SK-N-MC (cell line): Measurements from ENCODE around the gene CRIM1.

ENCODE experiments used
- DNase-seq: peaks from one replicate; pipeline ENCODE4 v3.0.0-alpha.2; 2011; ENCODE audit warnings: low read depth, low spot score
- H3K27ac ChIP-seq: fragments of 200-600 bp; sonication (generic); 2 replicates; pipeline ENCODE4 v1.5.1; 2016; ENCODE audit warnings: mixed run types
- H3K36me3 ChIP-seq: fragments of 200-600 bp; sonication (generic); 2 replicates; pipeline ENCODE4 v1.6.1; 2017; ENCODE audit warnings: antibody characterized with exemption, low read length, mixed read lengths; ENCODE audit not compliant: insufficient read depth
- H3K4me3 ChIP-seq: fragments of 200-600 bp; sonication (generic); 2 replicates; pipeline ENCODE4 v1.5.1; 2016
- H3K9ac ChIP-seq: fragments of 200-600 bp; sonication (generic); 2 replicates; pipeline ENCODE4 v1.8.0; 2017; ENCODE audit warnings: mixed run types, mixed read lengths; ENCODE audit not compliant: insufficient read length
- H3K9me3 ChIP-seq: fragments of 200-600 bp; sonication (generic); 2 replicates; pipeline ENCODE4 v1.6.1; 2017; ENCODE audit warnings: low read depth, mild to moderate bottlenecking, antibody characterized with exemption, low read length, moderate library complexity, mixed read lengths
- EZH2 ChIP-seq: fragments of 200-600 bp; sonication (generic); IDR thresholded peaks from one replicate; pipeline ENCODE4 v1.6.1; 2017; ENCODE audit warnings: antibody characterized with exemption
- FOXP2 ChIP-seq: optimal IDR thresholded peaks from 2 replicates; pipeline ENCODE3; 2011; ENCODE audit warnings: mild to moderate bottlenecking, moderate library complexity; ENCODE audit not compliant: insufficient read depth; ENCODE audit errors: extremely low read length, control extremely low read depth
- POLR2AphosphoS5 ChIP-seq: IDR thresholded peaks from 2 replicates; pipeline ENCODE4 v1.6.1; 2012; ENCODE audit warnings: mild to moderate bottlenecking, low read depth, low read length, borderline replicate concordance

The CRIM1 gene

DNA sequence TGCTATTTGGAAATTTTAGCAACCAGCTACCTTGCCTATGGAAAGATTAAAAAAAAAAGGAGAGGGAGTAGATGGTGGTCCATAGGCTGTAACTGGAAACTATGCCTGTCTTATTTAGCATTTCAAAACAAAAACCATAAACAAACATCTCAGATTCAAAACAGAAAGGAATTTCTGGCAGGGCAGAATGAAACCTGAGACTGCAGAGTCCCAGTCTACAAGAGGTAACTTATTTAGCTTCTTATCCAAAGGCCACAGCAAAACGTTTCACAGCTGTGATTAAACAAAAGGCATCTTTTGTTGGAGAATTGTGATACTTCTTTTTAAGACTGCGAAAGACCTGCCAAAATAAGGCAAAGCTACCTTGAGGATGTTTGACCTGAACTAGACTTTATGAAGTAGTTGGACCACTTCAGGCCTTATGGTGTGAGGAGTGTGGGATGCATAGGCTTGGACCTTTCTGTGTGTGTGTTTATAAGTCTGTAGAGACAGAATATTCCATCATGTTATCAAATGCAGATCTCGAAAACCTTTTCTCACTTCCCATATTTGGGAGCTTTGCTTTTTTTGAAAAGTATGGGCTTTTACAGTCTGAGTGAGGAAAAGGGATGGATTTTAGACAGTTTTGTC is 11.0 kb downstream of the CRIM1 start:
- Histone ChIP-seq H3K36me3 (no peaks in the 10 kb centered on the region), H3K9me3 (no peaks in the 10 kb centered on the region), H3K4me3 (no peak overlapping the region), H3K27ac (no peak overlapping the region), H3K9ac (no peak overlapping the region)
- no peak for TF ChIP-seq EZH2
- TF ChIP-seq POLR2AphosphoS5, result no peak
- TF ChIP-seq FOXP2, result no peak
- DNase-seq, result no peak

GRCh38 chr2:36367486-36367885 is 11.9 kb downstream of the CRIM1 start:
- no peak overlapping the region for H3K27ac ChIP-seq
- no peaks in the 10 kb centered on the region for H3K9me3 ChIP-seq
- no peak for TF ChIP-seq POLR2AphosphoS5
- TF ChIP-seq FOXP2, result no peak
- TF ChIP-seq EZH2, result no peak
- DNase-seq, result no peak
- H3K4me3 ChIP-seq, result no peak overlapping the region
- H3K36me3 ChIP-seq, result no peaks in the 10 kb centered on the region
- no peak overlapping the region for H3K9ac ChIP-seq

GRCh38 chr2:36367895-36368353 is 12.3 kb downstream of the CRIM1 start:
- DNase-seq, result no peak
- no peaks in the 10 kb centered on the region for H3K36me3 ChIP-seq
- H3K9ac ChIP-seq, result no peak overlapping the region
- H3K27ac ChIP-seq, result no peak overlapping the region
- no peak overlapping the region for H3K4me3 ChIP-seq
- TF ChIP-seq FOXP2, result no peak
- TF ChIP-seq EZH2, result no peak
- no peak for TF ChIP-seq POLR2AphosphoS5
- no peaks in the 10 kb centered on the region for H3K9me3 ChIP-seq

DNA sequence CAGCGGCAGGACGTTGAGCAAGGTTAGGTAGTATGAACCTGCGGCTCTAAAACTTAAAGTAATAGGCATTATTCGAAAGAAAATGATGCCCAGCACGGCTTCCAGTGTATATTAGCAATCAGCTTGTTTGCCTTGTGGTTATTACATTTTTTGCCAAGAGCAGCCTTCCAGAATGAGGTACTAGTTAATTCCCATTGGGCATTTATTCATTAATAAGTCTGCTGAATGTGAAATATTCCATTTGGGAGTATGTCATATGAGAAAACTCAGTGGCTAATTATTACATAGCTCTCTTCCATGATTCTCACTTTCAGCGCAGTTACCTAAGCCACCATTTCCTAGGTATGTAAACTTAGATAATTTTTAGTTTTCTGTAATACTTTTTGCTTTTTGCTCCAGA is 12.9 kb downstream of the CRIM1 start:
- DNase-seq, result no peak
- TF ChIP-seq POLR2AphosphoS5 (no peak), EZH2 (no peak), FOXP2 (no peak)
- Histone ChIP-seq H3K4me3 (no peak overlapping the region), H3K36me3 (no peaks in the 10 kb centered on the region), H3K9me3 (no peaks in the 10 kb centered on the region), H3K9ac (no peak overlapping the region), H3K27ac (no peak overlapping the region)

- Histone ChIP-seq H3K9me3 (no peaks in the 10 kb centered on the region), H3K9ac (no peak overlapping the region), H3K27ac (no peak overlapping the region), H3K36me3 (no peaks in the 10 kb centered on the region), H3K4me3 (no peak overlapping the region)
- no peak for DNase-seq
- TF ChIP-seq FOXP2 (no peak), EZH2 (no peak), POLR2AphosphoS5 (no peak)
Observed at GRCh38 chr2:36369163-36369562, 13.6 kb downstream of the CRIM1 start.

- no peak overlapping the region for H3K9ac ChIP-seq
- no peaks in the 10 kb centered on the region for H3K36me3 ChIP-seq
- no peak for DNase-seq
- H3K9me3 ChIP-seq, result no peaks in the 10 kb centered on the region
- TF ChIP-seq EZH2, result no peak
- no peak for TF ChIP-seq POLR2AphosphoS5
- no peak for TF ChIP-seq FOXP2
- no peak overlapping the region for H3K4me3 ChIP-seq
- H3K27ac ChIP-seq, result no peak overlapping the region
Observed at GRCh38 chr2:36369716-36370115, 14.1 kb downstream of the CRIM1 start.

GRCh38 chr2:36370281-36370680 is 14.7 kb downstream of the CRIM1 start:
- Histone ChIP-seq H3K9ac (no peak overlapping the region), H3K36me3 (no peaks in the 10 kb centered on the region), H3K4me3 (no peak overlapping the region), H3K27ac (no peak overlapping the region), H3K9me3 (no peaks in the 10 kb centered on the region)
- TF ChIP-seq FOXP2 (no peak), EZH2 (no peak), POLR2AphosphoS5 (no peak)
- no peak for DNase-seq

DNA sequence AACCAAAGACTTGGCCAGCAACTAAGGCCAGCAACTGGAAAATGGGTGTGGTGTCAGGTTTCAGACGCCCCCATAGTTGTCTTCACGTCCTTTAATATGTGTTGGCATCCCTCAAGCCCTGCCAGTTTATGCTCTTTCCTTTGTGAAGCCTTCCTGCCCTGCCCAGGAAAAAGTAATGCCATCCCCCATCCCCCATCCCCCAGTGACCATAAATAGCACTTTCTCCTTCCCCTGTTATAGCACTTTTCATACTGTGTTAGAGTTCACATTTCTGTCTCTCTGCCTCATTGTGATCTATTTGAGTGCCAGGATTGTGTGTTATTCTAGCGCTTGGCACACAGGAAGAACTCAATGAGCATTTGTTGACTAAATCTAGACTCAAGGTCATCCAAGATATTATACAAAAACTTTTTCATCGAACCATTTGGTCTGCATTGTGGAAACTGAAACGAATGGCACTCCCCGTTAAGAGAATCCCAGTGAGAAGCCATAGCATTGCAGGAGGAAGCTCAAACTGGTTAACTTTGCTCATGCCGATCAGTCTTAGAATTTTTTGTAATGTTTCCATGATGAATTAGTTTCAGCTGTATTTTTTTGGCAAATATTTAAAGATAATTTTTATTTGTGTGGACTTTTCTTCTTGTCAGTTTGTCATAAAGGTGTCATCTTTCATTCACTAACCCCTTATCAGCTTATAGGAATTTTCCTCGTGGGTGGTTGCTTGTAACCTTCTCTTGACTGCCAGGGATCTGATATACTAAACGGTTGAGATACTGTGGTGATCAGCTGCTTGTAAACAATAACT is 15.7 kb downstream of the CRIM1 start:
- no peaks in the 10 kb centered on the region for H3K36me3 ChIP-seq
- DNase-seq, result no peak
- TF ChIP-seq POLR2AphosphoS5, result no peak
- TF ChIP-seq FOXP2, result no peak
- no peak for TF ChIP-seq EZH2
- H3K27ac ChIP-seq, result peak overlapping the region; percentile 66; the same call in 1 of the 2 replicates
- peak overlapping the region; percentile 41 for H3K4me3 ChIP-seq
- no peaks in the 10 kb centered on the region for H3K9me3 ChIP-seq
- no peak overlapping the region for H3K9ac ChIP-seq
